ENCODE results near the gene TUBB6. TPM values are rescaled to one million over a fixed set of nuclear protein-coding genes. Genes with fewer than 3 reads are reported as not detected.

Gene TUBB6
- total and polyA plus RNA-seq, 10 of the 15 experiments (the other 5 are each of a cell fraction or from before 2014, with no cell fraction given) = 27.4 to 262 (median 82.5) TPM

DNA sequence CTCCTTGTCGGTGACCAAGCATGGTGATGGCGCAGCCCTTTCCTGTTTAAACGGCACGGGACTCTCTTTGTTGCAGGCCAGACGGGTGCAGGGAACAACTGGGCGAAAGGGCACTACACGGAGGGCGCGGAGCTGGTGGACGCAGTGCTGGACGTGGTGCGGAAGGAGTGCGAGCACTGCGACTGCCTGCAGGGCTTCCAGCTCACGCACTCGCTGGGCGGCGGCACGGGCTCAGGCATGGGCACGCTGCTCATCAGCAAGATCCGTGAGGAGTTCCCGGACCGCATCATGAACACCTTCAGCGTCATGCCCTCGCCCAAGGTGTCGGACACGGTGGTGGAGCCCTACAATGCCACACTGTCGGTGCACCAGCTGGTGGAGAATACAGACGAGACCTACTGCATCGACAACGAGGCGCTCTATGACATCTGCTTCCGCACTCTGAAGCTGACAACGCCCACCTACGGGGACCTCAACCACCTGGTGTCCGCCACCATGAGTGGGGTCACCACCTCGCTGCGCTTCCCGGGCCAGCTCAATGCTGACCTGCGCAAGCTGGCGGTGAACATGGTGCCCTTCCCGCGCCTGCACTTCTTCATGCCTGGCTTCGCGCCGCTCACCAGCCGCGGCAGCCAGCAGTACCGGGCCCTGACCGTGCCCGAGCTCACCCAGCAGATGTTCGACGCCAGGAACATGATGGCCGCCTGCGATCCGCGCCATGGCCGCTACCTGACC, 17.1 kb downstream of the TUBB6 start:
- TF ChIP-seq POLR2A (IDR thresholded peaks at IDR 0.05; ENCODE audit: low read depth, low read length) (peak; percentile 53; the same call in 1 of the 2 replicates), FOS (IDR thresholded peaks at IDR 0.05; ENCODE audit: borderline replicate concordance, extremely low read depth, insufficient read length) (no peak)
- BruUV-seq (replicated peaks) = no TSS peak
- no peak for FAIRE-seq
- ChIA-PET RAD21 (ENCODE audit: unreplicated experiment) (no interaction called here), CTCF (no interaction called here), POLR2A (no interaction called here), SMC1A (ENCODE audit: uncharacterized antibody, unreplicated experiment) (no interaction called here)
- Histone ChIP-seq H3K36me3 (ENCODE audit: control insufficient read depth in 2 of 2, insufficient read depth in 2 of 2, low read length in 1 of 2) (peaks cover 25 to 28% of the 10 kb centered on the region in 2 experiments), H3K9me3 (replicated peaks; ENCODE audit: control insufficient read depth, insufficient read depth, low read length) (no peaks in the 10 kb centered on the region), H3K27ac (ENCODE audit: control insufficient read depth, insufficient read depth) (no peak overlapping the region), H3K9ac (ENCODE audit: control insufficient read depth, insufficient read depth, low read length) (no peak overlapping the region), H2AFZ (ENCODE audit: control insufficient read depth, low read depth, low read length) (no peak overlapping the region), H3K4me2 (ENCODE audit: control insufficient read depth, insufficient read depth) (no peak overlapping the region), H3K79me2 (ENCODE audit: control insufficient read depth, insufficient read depth, low read length) (no peaks in the 10 kb centered on the region; the same call in 1 of the 2 replicates), H3K4me1 (ENCODE audit: control insufficient read depth, insufficient read depth, low read length) (peaks cover 5% of the 10 kb centered on the region), H3K27me3 (replicated peaks in 1 of 2; ENCODE audit: control insufficient read depth in 2 of 2, insufficient read depth in 2 of 2, low read length in 1 of 2) (no peaks in the 10 kb centered on the region), H3K4me3 (no peak overlapping the region), H4K20me1 (ENCODE audit: control insufficient read depth, insufficient read depth) (no peaks in the 10 kb centered on the region)
- in situ Hi-C loops (cut with MboI) = no loop called here
- no peak for DNase-seq (ENCODE audit: low read depth, low spot score)
- no peak for ATAC-seq
- WGBS (ENCODE audit: insufficient coverage, insufficient replicate concordance, low lambda C conversion rate, missing lambda C conversion rate) = over 99% methylated on average over 57 of the region's 58 CpGs
- intact Hi-C loops (cut with micrococcal nuclease; ENCODE audit: unreplicated experiment) = no loop called here

- Histone ChIP-seq H3K9me3 (replicated peaks; ENCODE audit: control insufficient read depth, insufficient read depth, low read length) (no peaks in the 10 kb centered on the region), H3K9ac (ENCODE audit: control insufficient read depth, insufficient read depth, low read length) (no peak overlapping the region), H3K79me2 (ENCODE audit: control insufficient read depth, insufficient read depth, low read length) (no peaks in the 10 kb centered on the region; the same call in 1 of the 2 replicates), H3K36me3 (ENCODE audit: control insufficient read depth in 2 of 2, insufficient read depth in 2 of 2, low read length in 1 of 2) (peaks cover 27 to 29% of the 10 kb centered on the region in 2 experiments), H3K27me3 (replicated peaks in 1 of 2; ENCODE audit: control insufficient read depth in 2 of 2, insufficient read depth in 2 of 2, low read length in 1 of 2) (no peaks in the 10 kb centered on the region), H3K4me2 (ENCODE audit: control insufficient read depth, insufficient read depth) (no peak overlapping the region), H3K27ac (ENCODE audit: control insufficient read depth, insufficient read depth) (no peak overlapping the region), H3K4me1 (ENCODE audit: control insufficient read depth, insufficient read depth, low read length) (peaks cover 5% of the 10 kb centered on the region), H2AFZ (ENCODE audit: control insufficient read depth, low read depth, low read length) (no peak overlapping the region), H3K4me3 (no peak overlapping the region), H4K20me1 (ENCODE audit: control insufficient read depth, insufficient read depth) (no peaks in the 10 kb centered on the region)
- POLR2A ChIA-PET = no interaction called here
- intact Hi-C loops (cut with micrococcal nuclease; ENCODE audit: unreplicated experiment) = no loop called here
- BruUV-seq (replicated peaks) = no TSS peak
- DNase-seq (ENCODE audit: low read depth, low spot score) = no peak
- SMC1A ChIA-PET (ENCODE audit: uncharacterized antibody, unreplicated experiment) = no interaction called here
- CTCF ChIA-PET = no interaction called here
- 95% methylated on average over 29 of the region's 29 CpGs for WGBS (ENCODE audit: insufficient coverage, insufficient replicate concordance, low lambda C conversion rate, missing lambda C conversion rate)
- no peak for FAIRE-seq
- ATAC-seq = no peak
- in situ Hi-C loops (cut with MboI) = no loop called here
- RAD21 ChIA-PET (ENCODE audit: unreplicated experiment) = no interaction called here
- TF ChIP-seq ZNF217 (IDR thresholded peaks at IDR 0.05) (no peak), ELK1 (IDR thresholded peaks at IDR 0.05; ENCODE audit: low read depth, low read length) (no peak), JUND (IDR thresholded peaks at IDR 0.05; ENCODE audit: low read depth, low read length) (no peak), YY1 (IDR thresholded peaks at IDR 0.05; ENCODE audit: low read depth, low read length) (no peak), BCL11A (IDR thresholded peaks at IDR 0.05; ENCODE audit: low read depth, low read length) (no peak), ESRRA (IDR thresholded peaks at IDR 0.05; ENCODE audit: low read length) (no peak), SMC3 (IDR thresholded peaks at IDR 0.05; ENCODE audit: borderline replicate concordance, low read length) (no peak), CBX3 (IDR thresholded peaks at IDR 0.05; ENCODE audit: borderline replicate concordance, low read depth) (no peak), PAX8 (IDR thresholded peaks at IDR 0.05) (no peak), FOS (IDR thresholded peaks at IDR 0.05; ENCODE audit: borderline replicate concordance, extremely low read depth, insufficient read length) (no peak), ASH2L (IDR thresholded peaks at IDR 0.05; ENCODE audit: borderline replicate concordance, low read depth) (no peak), GATAD2B (conservative IDR thresholded peaks at IDR 0.05; ENCODE audit: low read depth) (no peak)
- TF ChIP-seq, protein P1, sequence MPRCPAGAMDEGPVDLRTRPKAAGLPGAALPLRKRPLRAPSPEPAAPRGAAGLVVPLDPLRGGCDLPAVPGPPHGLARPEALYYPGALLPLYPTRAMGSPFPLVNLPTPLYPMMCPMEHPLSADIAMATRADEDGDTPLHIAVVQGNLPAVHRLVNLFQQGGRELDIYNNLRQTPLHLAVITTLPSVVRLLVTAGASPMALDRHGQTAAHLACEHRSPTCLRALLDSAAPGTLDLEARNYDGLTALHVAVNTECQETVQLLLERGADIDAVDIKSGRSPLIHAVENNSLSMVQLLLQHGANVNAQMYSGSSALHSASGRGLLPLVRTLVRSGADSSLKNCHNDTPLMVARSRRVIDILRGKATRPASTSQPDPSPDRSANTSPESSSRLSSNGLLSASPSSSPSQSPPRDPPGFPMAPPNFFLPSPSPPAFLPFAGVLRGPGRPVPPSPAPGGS (IDR thresholded peaks at IDR 0.05; ENCODE audit: borderline replicate concordance, insufficient read depth, low read depth, low read length, poor library complexity, severe bottlenecking) = no peak
Measured at GRCh38 chr18:12325726-12326245, 17.7 kb downstream of the TUBB6 start.
